Caco-2 (cell line): ENCODE results near the gene SLC44A5. TPM values are rescaled to one million over a fixed set of nuclear protein-coding genes. Genes with fewer than 3 reads are reported as not detected.

Experiments
- BruUV-seq: library from RNA; stranded (reverse); fragments of 400-500 nt; replicated peaks from 2 replicates; lab custom pipeline; 2021; lab: Mats Ljungman, UMichigan
- CTCF ChIA-PET: fragments of 300-600 bp; sonication (Branson Sonifier 250); formaldehyde crosslinking; loops from one replicate; lab custom pipeline; 2022; ENCODE audit warnings: antibody characterized with exemption; lab: Charles Lee
- POLR2A ChIA-PET: fragments of 300-600 bp; sonication (Branson Sonifier 250); formaldehyde crosslinking; loops from one replicate; lab custom pipeline; 2022; ENCODE audit warnings: antibody characterized with exemption; lab: Charles Lee
- DNase-seq, 2 experiments: peaks; one replicate each; pipeline versions ENCODE4 v3.0.0 to v3.0.0-alpha.2; 2020 to 2022
- H3K27me3 ChIP-seq: replicated peaks from 2 replicates; pipeline ENCODE4 v1.6.0; 2011; ENCODE audit warnings: low read length; ENCODE audit not compliant: control insufficient read depth, insufficient read depth
- H3K36me3 ChIP-seq: 2 replicates; pipeline ENCODE4 v1.5.1; 2011; ENCODE audit warnings: low read length; ENCODE audit not compliant: control insufficient read depth, insufficient read depth
- H3K4me1 ChIP-seq: fragments of 250-450 bp; sonication (Bioruptor Pico); 2 replicates; pipeline ENCODE4 v1.5.1; 2020; ENCODE audit warnings: mild to moderate bottlenecking
- H3K4me3 ChIP-seq: 2 replicates; pipeline ENCODE4 v1.5.1; 2011; ENCODE audit warnings: low read depth, mild to moderate bottlenecking, control low read depth, low read length
- H3K9me3 ChIP-seq: fragments of 250-450 bp; sonication (Bioruptor Pico); 2 replicates; pipeline ENCODE4 v1.5.1; 2020; ENCODE audit warnings: mild to moderate bottlenecking, moderate library complexity
- H3K27ac Mint-ChIP-seq: one replicate; pipeline ENCODE4 v1.8.0; 2022; ENCODE audit warnings: mixed read lengths; ENCODE audit not compliant: unreplicated experiment
- H3K27me3 Mint-ChIP-seq: one replicate; pipeline ENCODE4 v1.8.0; 2022; ENCODE audit warnings: mixed read lengths; ENCODE audit not compliant: insufficient read depth, unreplicated experiment
- H3K36me3 Mint-ChIP-seq: one replicate; pipeline ENCODE4 v1.8.0; 2022; ENCODE audit warnings: mild to moderate bottlenecking, mixed read lengths; ENCODE audit not compliant: insufficient read depth, unreplicated experiment
- H3K4me1 Mint-ChIP-seq: one replicate; pipeline ENCODE4 v1.8.0; 2022; ENCODE audit warnings: low read depth, mixed read lengths; ENCODE audit not compliant: unreplicated experiment
- H3K4me3 Mint-ChIP-seq: one replicate; pipeline ENCODE4 v1.8.0; 2022; ENCODE audit warnings: mild to moderate bottlenecking, moderate library complexity, mixed read lengths; ENCODE audit not compliant: unreplicated experiment
- H3K9me3 Mint-ChIP-seq: one replicate; pipeline ENCODE4 v1.8.0; 2022; ENCODE audit warnings: mixed read lengths; ENCODE audit not compliant: unreplicated experiment
- CTCF ChIP-seq, 2 experiments: fragments of 200-600 bp in 1 of 2; IDR thresholded peaks; 1 replicate in 1 of 2; 2 replicates in 1 of 2; pipeline versions ENCODE4 v1.5.1 to v1.8.0; 2011 to 2022; ENCODE audit warnings: antibody characterized with exemption in 1 of 2, control low read depth in 1 of 2, inconsistent platforms in 1 of 2, low read depth in 1 of 2, low read length in 1 of 2, mild to moderate bottlenecking in 1 of 2, moderate library complexity in 1 of 2; ENCODE audit not compliant: insufficient read depth in 1 of 2, severe bottlenecking in 1 of 2, unreplicated experiment in 1 of 2
- intact Hi-C: fragments of 100-400 bp; cut with micrococcal nuclease; formaldehyde crosslinking; loops from one replicate; pipeline ENCODE4 v1.10.0; 2022; ENCODE audit not compliant: unreplicated experiment
- total RNA-seq: library from RNA; stranded (reverse); gene quantifications from 2 replicates; pipeline ENCODE4 v1.2.3, GENCODE V29; 2022

The SLC44A5 gene
- total RNA-seq, 1 experiment from 2014 or later, result 13.6 TPM

DNA sequence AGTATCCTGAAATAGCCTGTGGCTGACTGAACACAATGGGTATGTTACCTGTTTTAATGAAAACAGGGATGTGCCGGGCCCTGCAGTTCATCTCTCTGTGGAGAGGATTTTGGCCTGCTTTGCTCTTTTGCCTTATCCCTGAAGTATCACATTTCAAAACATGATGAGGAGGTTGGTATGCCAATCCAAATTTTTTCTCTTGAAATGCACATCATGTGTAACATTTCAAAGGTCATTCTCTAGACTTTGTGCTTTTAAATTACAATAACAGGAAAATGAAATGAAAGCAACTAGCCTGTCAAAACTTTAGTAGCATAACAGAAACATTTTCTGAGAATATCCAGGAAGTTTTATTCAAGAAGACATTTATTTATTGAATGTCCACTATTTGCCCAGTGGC, 118.9 kb downstream of the SLC44A5 start:
- Histone ChIP-seq H3K9me3 (no peaks in the 10 kb centered on the region), H3K36me3 (no peaks in the 10 kb centered on the region), H3K4me1 (no peaks in the 10 kb centered on the region), H3K4me3 (no peak overlapping the region), H3K27me3 (no peaks in the 10 kb centered on the region)
- no peak overlapping the region for H3K4me3 Mint-ChIP-seq
- H3K27ac Mint-ChIP-seq, result no peak overlapping the region
- no peaks in the 10 kb centered on the region for H3K9me3 Mint-ChIP-seq
- TF ChIP-seq CTCF (IDR thresholded peaks at IDR 0.05; ENCODE audit: insufficient read depth in 1 of 2, low read depth in 1 of 2, low read length in 1 of 2, severe bottlenecking in 1 of 2, unreplicated experiment in 1 of 2), result no peak
- intact Hi-C loops, result no loop called here
- H3K27me3 Mint-ChIP-seq, result no peaks in the 10 kb centered on the region
- no peaks in the 10 kb centered on the region for H3K4me1 Mint-ChIP-seq
- no peak for DNase-seq
- no TSS peak for BruUV-seq
- ChIA-PET POLR2A (no interaction called here), CTCF (no interaction called here)
- H3K36me3 Mint-ChIP-seq, result no peaks in the 10 kb centered on the region

DNA sequence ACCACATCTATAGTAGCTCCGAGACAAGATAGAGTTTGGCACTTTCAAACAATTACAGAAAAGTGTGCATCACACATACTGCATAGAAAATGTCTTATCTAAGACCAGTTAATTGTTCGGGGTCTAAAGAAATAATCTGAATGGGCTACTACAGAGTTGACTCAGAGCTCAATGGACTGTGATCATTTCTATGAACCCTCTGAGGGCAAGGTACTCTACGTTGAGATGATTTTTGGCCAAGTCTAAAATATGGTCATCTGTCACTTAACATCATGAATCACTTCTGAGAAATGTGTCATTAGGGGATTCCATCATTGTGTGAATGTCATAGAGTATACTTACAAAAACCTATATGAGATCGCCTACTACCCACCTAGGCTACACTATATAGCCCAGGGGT, 123.5 kb downstream of the SLC44A5 start:
- Mint-ChIP-seq H3K9me3 (peaks cover 17% of the 10 kb centered on the region), H3K27me3 (no peaks in the 10 kb centered on the region), H3K4me1 (no peaks in the 10 kb centered on the region), H3K27ac (no peak overlapping the region), H3K4me3 (no peak overlapping the region), H3K36me3 (no peaks in the 10 kb centered on the region)
- CTCF ChIA-PET, result no interaction called here
- no peaks in the 10 kb centered on the region for H3K4me1 ChIP-seq
- no peaks in the 10 kb centered on the region for H3K27me3 ChIP-seq
- POLR2A ChIA-PET, result no interaction called here
- no peak overlapping the region for H3K4me3 ChIP-seq
- DNase-seq, result no peak
- no peaks in the 10 kb centered on the region for H3K36me3 ChIP-seq
- H3K9me3 ChIP-seq, result no peaks in the 10 kb centered on the region
- TF ChIP-seq CTCF (IDR thresholded peaks at IDR 0.05; ENCODE audit: insufficient read depth in 1 of 2, low read depth in 1 of 2, low read length in 1 of 2, severe bottlenecking in 1 of 2, unreplicated experiment in 1 of 2), result no peak
- intact Hi-C loops, result no loop called here
- no TSS peak for BruUV-seq

- no peak overlapping the region for H3K4me3 Mint-ChIP-seq
- no peak for TF ChIP-seq CTCF (IDR thresholded peaks at IDR 0.05; ENCODE audit: insufficient read depth in 1 of 2, low read depth in 1 of 2, low read length in 1 of 2, severe bottlenecking in 1 of 2, unreplicated experiment in 1 of 2)
- BruUV-seq, result no TSS peak
- intact Hi-C loops, result no loop called here
- no peak for DNase-seq
- H3K36me3 Mint-ChIP-seq, result no peaks in the 10 kb centered on the region
- no peaks in the 10 kb centered on the region for H3K36me3 ChIP-seq
- peaks cover 17% of the 10 kb centered on the region for H3K9me3 Mint-ChIP-seq
- no peaks in the 10 kb centered on the region for H3K9me3 ChIP-seq
- no peaks in the 10 kb centered on the region for H3K27me3 Mint-ChIP-seq
- H3K4me3 ChIP-seq, result no peak overlapping the region
- ChIA-PET POLR2A (no interaction called here), CTCF (no interaction called here)
- H3K27ac Mint-ChIP-seq, result no peak overlapping the region
- H3K4me1 ChIP-seq, result no peaks in the 10 kb centered on the region
- H3K27me3 ChIP-seq, result no peaks in the 10 kb centered on the region
- no peaks in the 10 kb centered on the region for H3K4me1 Mint-ChIP-seq
These were observed 126.1 kb downstream of the SLC44A5 start for GRCh38 chr1:75484789-75485188.
